Measurements from ENCODE around the gene NAE1. TPM values are rescaled to one million over a fixed set of nuclear protein-coding genes. Genes with fewer than 3 reads are reported as not detected.

The NAE1 gene
- total RNA-seq, 2 donors from 2014 or later, result 86.7 to 110 TPM

Other genes with a start within 250 kb of the NAE1 start
- gene CMTM3, start 226.3 kb downstream of the NAE1 start, total RNA-seq, result 10 to 100 TPM; 46.7 to 64.1 TPM
- 1 to 10 TPM; 2.0 to 3.2 TPM for gene CMTM4, start 134.2 kb downstream of the NAE1 start, total RNA-seq
- 10 to 100 TPM; 61.0 to 67.3 TPM for gene DYNC1LI2, start 79.4 kb downstream of the NAE1 start, total RNA-seq
- under 1 TPM; 0.13 to 0.34 TPM for gene TERB1, start 29.4 kb downstream of the NAE1 start, total RNA-seq
- gene CA7, start 13.4 kb upstream of the NAE1 start, total RNA-seq, result not detected
- 10 to 100 TPM; 33.5 to 76.6 TPM for gene PDP2, start 49.5 kb upstream of the NAE1 start, total RNA-seq
- gene CDH16, start 87.9 kb upstream of the NAE1 start, total RNA-seq, result not detected
- gene RRAD, start 94.6 kb upstream of the NAE1 start, total RNA-seq, result 1 to 10 TPM; 2.1 to 6.5 TPM
- gene CIAO2B, start 103.4 kb upstream of the NAE1 start, total RNA-seq, result 100 to 1,000 TPM; 153 to 167 TPM
- 10 to 100 TPM; 31.2 to 31.5 TPM for gene CES2, start 104.5 kb upstream of the NAE1 start, total RNA-seq
- gene CES3, start 130.3 kb upstream of the NAE1 start, total RNA-seq, result 1 to 10 TPM; 2.6 to 4.2 TPM
- 10 to 100 TPM; 18.3 to 43.5 TPM for gene CES4A, start 157.6 kb upstream of the NAE1 start, total RNA-seq
- 100 to 1,000 TPM; 115 to 214 TPM for gene CBFB, start 198.2 kb upstream of the NAE1 start, total RNA-seq